GM18502 (cell line): Measurements from ENCODE around the gene LRRC72.
"Not testable (repeated sequence)": the region's sequence is repeated elsewhere in the genome, so short reads cannot be mapped to it uniquely, and the experiment has no call there.

ENCODE experiments used
- ATAC-seq: cut with Tn5 transposase; IDR thresholded peaks from one replicate; pipeline ENCODE4 v1.9.1; 2021; ENCODE audit warnings: mild to moderate bottlenecking; ENCODE audit not compliant: unreplicated experiment, poor library complexity

LRRC72 gene

DNA sequence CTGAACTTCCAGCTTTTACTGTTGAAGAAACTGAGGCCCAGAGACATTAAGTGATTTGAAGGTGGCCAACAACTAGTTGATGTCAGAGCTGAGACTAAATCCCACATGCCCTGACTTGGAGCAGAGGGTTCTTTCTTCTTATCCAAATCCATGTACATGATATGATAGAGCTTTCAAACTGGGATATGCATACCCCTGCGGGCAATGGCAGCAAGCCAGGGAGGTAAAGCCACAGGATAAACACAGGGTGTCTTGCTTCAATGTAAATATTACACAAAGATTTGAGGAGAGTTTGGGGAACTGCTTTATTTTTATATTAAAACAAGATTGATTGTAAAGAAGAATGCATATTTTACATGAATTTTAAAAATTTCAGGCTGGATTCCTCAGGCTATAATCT lies 2.3 kb upstream of the LRRC72 start:
- ATAC-seq: no peak

DNA sequence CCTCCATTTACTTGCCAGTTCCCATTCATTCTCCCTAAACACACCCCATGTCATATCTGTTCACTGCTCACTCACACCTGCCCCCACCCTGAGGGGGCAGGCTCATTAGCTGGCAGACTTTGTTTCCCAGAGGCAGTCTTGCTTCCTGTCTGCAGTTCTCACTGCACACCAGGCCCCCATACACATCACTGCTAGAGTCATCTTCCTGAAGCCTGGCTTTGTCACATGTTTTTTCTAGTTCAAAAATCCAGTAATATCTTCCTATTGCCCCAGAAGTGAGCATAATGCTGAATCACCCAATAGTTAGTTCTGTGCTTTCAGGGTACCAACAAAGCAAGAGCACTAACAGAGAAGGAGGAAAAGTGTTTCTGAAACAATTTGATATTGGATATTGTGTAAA lies 1.9 kb downstream of the LRRC72 start:
- no peak for ATAC-seq

DNA sequence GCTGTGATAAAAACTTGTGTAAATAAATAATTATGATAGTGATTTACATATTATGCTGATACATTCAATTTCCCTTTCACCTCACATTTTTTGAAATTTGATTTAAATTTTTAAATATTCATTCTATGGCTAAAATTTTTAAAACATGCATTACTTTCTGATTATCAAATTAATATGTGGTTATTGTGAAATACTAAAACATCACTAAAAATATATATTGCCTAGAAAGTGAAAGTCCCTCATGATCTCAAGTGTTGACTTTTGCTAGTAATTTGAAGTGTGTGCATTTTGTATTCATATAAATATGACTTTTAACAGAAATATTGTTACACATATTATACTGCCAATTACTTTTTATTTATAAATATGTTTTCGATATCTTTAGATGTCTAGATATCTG lies 3.1 kb downstream of the LRRC72 start:
- ATAC-seq: no peak

DNA sequence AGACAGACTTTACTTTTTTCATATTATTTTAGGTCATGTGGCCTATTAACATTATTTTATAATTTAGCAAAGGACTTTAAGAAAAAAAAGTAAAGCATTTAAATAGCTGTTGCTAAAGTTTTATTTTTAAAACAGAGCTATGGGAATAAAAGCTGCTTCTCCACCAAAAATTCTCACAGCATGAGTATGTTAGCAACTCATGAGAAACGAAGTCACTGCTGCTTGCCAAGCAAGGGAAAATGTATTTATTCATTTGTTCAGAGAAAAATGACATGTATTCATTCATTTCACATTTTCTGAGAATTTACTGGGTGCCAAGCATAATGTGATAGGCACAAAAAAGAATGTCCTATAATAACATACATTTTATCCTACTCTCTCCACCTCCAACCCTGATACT lies 5.1 kb downstream of the LRRC72 start:
- ATAC-seq: no peak

DNA sequence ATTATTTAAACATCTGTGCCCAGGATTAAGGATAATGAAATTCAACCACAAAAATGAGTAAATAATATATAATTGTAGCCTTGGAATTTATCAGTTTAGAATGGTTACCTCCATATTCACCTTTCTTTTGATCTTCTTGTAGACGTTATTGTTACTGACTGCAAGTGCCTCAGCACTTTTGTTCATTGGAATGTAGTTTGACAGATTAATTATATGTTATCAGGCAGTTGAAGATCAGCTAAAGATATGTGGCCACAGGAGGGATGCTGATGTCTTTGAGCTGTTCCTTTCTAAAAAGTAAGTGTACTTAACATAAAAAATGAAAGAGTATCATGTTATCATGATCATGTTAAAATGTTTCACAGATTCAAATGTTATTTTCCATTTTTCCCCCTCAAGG lies 5.6 kb downstream of the LRRC72 start:
- no peak for ATAC-seq

DNA sequence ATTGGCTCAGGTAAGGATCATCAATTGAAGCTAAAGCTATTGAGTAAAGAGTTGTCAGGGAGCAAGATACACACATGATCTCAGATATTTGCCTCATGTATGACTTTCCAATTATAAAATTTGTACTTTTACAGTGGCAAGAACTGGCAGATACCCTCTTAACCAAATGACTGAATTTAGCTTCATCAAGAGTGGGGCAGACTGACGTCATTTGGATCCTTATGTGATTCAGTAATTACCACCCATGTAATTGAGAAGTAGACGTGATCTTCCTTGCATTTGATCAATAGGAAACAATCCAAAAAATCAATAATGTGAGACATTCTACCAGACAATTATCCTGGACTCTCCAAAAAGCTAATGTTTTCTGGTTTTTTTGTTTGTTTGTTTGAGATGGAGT lies 8.9 kb downstream of the LRRC72 start:
- no peak for ATAC-seq

DNA sequence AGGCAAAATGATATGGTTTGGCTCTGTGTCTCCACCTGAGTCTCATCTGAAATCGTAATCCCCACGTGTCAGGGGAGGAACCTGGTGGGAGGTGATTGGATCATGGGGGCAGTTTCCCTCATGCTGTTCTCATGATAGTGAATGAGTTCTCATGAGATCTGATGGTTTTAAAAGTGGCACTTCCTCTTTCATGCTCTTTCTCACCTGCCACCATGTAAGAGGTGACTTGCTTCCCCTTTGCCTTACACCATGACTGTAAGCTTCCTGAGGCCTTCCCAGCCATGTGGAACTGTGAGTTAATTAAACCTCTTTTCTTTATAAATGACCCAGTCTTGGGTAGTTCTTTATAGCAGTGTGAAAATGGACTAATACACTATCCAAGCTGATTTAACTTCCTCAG lies 13.9 kb downstream of the LRRC72 start:
- ATAC-seq: not testable (repeated sequence)

DNA sequence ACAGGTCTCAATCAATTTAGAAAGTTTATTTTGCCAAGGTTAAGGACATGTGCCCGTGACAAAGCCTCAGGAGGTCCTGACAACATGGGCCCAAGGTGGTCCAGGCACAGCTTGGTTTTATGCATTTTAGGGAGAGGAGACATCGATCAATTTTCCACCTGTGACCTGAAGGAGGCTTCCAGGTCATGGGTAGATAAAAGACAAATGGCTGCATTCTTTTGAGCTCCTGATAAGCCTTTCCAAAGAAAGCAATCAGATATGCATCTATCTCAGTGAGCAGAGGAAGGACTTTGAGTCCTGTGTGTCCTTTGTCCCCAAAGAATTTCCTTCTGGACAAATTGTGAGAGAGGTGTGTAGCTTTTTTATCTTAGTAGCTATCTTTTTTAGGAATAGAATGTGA lies 15.8 kb downstream of the LRRC72 start:
- ATAC-seq: no peak

DNA sequence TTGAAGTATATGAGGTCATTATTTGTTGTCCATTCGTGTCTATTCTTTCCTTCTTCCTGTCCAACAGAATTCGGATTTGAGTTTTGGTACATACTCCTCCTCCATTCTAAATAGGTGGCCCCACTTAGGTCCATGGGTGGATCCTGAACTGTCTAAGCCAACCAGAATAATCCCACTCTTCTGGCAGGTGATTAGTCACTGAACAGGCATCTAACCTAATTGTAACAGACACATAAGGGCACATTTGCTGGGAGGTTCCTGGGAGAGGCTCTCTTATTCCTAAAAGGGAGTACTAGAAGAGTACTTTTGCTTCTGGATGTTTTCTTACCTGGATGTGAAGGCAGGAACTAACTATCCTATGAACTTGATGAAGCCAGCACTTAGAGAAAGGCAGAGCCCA lies 16.8 kb downstream of the LRRC72 start:
- no peak for ATAC-seq

DNA sequence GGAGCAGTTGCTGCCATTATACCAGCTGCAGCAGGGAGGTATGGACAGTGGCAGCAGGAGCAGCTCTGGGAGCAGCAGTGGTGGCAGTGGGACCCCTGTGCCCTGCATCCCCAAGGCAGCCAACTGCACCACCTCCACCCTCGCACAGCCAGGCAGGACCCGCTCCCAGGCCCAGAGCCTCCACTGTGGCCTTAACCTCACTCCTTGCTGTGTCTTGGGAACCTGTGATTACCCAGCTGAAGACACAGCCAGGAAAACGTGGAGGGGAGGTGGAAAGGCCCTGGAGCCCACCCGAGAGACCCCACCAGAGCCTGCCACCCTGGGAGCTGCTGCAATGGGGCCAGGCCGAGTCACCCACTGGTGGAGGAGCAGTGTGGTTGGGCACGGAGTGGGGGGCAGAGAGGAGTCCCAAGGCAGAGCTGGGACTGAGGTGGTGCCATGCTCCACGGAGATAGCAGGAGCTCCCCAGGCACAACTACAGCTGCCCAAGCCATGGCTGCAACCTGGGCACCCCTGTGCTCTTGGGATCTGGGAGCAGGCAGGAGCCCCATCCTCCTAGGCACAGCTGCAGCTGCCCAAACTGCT lies 20.4 kb downstream of the LRRC72 start:
- no peak for ATAC-seq

DNA sequence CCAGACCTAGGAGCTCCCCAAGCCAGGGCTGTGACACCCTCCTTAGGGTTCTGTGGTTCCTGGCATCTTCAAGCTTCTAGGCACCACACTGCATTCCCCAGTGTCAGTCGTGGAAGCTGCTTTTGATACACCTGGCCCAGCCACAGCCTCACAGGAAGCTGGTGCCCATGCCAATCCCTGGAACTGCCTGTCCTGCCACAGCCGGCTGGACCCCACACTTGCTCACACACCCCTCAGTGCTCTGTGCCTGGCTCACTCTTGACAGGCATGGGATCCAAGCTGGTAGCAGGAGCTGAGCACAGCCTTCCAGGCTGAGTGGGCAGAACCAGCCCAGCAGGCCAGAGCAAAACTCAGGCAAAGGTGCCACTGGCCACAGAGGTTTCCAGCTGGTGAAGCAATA lies 21.8 kb downstream of the LRRC72 start:
- ATAC-seq: no peak

DNA sequence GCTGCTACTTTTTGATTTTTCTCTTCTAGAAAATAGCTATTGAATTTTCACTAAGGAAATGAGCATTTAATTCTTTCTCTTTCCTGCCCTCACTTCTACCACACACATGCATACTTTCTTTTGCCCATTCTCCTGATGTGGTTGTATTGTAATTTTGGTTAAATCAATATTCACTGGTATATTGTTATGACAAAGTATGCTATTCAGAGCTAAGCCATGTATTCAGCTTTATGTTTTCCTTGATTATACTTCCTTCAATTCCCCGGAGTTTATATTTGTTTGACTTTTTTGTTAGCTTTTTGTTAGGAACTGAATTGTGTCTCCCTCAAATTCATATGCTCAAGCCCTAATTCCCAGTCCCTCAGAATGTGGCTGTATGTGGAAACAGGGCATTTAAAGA lies 24.0 kb downstream of the LRRC72 start:
- no peak for ATAC-seq

DNA sequence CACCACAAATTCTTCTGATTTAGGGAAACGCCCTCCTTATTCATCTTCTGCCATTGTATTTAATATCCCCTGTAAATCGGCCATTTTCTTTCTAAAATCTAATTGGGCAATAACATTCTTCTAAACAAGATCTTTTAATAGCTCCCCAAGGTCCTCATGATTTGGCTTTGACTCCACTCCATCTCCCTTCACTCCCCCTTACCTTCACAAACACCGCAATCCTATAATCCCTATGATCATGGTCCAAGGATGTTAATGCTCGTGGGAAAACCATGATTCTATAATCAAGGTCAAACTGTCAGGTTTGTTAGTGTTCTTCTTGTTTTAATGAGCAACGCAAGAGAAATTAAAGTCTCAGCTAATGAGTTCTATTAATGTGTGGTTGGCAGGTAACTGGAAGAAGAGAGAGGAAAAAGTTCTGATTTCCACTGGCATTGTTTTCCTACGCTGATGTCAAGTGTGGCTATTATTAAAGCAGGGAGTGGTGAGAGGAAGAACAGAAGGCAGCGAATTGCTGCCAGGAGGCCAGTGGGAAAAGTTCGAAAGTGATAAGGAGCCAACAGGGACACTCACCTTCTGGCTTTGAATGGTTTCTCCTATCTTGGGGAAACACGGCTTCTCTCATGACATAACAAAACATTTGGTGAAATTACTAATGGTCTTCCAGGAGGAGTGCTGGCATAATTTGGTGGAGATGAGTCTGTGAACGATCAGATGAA lies 28.1 kb downstream of the LRRC72 start:
- ATAC-seq: no peak

DNA sequence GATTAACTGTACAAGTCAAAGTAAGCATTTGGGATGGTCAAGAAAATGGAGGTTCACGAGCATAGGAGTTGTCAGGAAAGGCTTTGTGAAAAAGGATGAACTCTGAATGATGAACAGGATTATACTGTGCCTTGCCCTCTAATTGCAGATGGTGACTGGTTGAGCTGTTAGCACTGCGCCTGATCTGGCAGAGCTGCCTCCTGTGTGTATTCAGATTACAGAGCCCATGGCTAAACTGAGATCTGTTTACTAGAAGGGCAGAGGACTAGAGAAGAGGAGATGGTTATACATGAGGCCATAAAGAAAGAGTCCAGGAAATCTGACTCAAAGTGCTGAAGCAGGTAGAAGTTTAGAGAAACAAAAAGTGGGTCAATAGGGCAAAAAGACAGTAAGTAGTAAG lies 29.7 kb downstream of the LRRC72 start:
- no peak for ATAC-seq

DNA sequence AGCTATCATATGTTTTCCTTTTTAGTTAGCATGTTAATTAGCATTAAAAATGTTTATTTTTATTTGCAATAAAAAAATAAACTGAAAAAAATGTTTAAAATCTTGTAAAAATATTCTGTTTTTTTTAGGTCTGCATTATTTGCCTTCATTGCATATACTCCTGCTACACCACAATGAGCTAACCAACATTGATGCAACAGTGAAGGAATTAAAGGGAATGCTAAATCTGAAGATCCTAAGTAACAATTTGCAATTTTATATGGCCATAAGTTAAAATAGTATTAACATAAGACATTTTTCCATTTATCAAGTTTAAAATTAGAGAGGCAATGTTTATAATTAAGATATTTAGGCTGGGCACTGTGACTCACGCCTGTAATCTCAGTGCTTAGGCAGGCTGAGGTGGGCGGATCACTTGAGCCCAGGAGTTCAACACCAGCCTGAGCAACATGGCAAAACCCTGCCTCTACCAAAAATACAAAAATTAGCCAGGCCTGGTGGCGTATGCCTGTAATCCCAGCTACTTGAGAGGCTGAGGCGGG lies 32.2 kb downstream of the LRRC72 start:
- ATAC-seq: no peak

DNA sequence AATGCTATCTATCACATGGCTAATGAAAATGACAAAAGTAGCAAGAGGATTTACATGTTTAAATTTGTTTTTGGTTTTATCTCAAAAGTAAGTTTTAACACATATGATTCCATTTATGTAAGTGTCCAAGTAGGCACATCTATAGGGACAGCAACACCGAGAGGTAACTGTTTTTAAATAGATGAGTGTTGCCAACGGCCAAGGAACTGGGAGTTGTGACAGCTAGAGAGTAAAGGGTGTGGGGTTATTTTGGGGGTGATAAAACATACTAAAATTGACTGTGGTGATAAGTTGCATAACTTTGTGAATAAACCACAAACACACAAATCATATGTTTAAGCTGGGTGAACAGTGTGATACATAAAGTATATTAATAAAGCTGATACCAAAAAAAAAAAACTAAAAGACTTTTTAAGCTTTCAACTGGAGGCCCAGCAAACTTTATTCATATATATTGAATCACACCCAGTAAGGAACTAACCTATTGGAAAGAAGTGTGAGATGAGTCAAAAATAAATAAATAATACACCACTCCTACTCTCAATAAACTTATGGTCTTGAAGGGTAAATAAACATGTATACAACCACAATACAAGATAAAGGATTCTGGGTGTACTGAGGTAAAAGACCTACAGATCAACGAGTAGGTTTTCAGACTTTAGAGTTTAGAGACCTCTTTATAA lies 33.0 kb downstream of the LRRC72 start:
- ATAC-seq: no peak

DNA sequence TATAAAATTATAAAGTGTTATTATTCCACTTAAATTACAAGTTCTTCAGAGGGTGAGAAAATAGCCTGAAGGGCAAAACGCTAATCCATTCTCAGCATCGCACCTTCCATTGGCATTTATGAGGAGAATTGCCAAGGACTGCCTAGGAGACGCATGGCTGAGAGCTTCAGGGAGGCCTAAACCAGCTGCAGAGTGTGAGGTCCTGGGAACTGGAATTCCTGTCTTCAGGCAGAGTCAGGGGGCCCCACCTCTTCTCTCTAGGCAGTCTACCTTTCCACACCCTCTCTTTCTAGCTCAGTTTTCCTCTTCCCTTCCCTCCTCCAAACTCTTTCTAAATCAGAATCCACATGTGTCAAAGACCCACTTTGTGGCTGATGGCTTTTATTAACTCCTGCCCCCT lies 35.3 kb downstream of the LRRC72 start:
- no peak for ATAC-seq

DNA sequence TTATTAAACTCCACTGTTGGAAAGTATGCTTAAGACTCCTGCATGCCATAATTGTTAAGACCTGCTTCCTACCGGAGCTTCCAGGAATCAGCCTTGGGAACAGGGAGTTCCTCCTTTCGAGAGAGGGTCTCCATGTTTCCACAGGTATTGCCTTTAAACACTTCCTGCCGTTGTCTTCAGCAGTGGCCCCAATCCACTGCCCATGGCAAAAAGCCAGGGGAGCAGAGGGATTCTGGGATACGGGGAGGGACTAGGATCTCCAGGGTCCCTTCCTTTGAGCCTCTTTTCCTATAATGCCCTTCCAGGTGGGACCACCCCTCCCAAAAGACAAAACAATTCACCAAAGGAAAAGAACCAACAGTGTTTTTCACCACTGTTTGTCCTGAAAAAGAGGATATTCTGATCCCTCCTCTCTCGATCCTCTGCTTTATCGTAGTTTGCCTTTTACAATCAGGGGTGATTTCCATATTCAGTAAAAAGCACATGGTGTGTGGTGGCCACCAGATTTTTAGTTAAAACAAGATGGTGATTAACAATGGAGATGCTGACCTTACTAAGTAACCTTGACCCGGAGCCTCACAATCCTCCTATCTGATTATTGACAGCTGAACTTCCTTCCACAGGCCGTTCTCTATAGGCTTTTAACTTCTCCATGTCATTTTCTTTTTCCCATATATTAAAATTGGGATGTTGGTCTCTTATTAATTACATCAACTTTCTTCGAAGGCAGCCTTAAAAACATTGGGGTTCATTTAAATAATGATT lies 36.0 kb downstream of the LRRC72 start:
- ATAC-seq: no peak

DNA sequence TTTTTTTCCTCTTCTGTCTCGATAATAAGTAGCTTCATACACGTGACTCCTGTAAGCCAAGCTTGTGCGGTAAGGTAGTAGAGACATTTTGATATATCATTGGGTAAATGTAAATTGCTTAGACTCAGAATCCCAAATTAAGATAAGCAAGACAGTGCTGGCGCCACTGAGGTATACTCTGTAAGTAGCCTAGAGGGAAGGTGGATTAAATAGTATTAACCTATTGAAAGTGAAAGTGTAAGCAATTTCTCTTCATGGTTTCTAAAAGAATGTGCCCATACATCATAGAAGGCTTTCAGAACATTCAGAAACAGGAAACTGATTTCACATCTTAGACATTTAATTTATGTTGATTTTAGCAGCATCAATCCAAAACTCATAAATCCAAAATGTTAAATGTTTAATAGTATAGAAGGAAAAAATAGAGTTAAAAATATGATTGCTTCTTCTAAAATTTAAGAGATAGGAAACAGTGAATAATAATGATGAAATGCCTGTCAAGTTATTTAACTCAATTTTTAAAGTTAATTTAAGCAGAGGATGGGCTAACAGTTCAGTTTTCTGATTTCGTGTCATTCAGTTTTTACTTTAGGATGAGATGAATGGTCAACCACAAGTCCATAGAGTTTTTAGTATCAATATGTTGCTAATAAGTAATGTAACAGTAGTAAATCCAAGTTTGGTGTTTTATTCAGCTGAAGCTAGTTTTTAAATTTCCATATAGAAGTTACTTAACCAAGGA lies 36.8 kb downstream of the LRRC72 start:
- ATAC-seq: peak; percentile 82

DNA sequence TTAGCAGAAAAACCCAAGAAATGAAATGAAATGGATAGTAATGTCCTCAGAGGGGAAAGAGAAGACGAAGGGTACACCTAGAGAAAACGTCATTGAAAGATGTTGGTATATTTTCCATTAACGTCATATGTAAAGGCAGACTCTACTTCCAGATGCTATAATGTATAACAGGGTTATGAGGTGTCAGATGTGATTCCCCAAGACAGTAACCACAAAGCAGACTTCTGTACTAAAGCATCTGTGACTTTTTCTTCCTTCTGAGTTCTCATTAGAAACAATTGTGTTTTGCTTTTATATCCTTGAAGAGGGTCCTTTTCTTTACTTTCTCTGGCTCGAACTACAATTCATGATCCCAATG lies 37.4 kb downstream of the LRRC72 start:
- ATAC-seq: no peak
